GM12892 (cell line): Measurements from ENCODE around the gene CD99.

Source experiments
- POLR2A ChIP-seq: IDR thresholded peaks from 2 replicates; pipeline ENCODE4 v1.6.1; 2011; ENCODE audit warnings: low read depth, low read length, control low read depth
- POLR2AphosphoS5 ChIP-seq: IDR thresholded peaks from 2 replicates; pipeline ENCODE4 v1.6.1; 2011; ENCODE audit warnings: low read depth, low read length, control low read depth
- TAF1 ChIP-seq: IDR thresholded peaks from 2 replicates; pipeline ENCODE4 v1.6.1; 2011; ENCODE audit warnings: low read depth, mild to moderate bottlenecking, control low read depth, low read length, borderline replicate concordance

DNA sequence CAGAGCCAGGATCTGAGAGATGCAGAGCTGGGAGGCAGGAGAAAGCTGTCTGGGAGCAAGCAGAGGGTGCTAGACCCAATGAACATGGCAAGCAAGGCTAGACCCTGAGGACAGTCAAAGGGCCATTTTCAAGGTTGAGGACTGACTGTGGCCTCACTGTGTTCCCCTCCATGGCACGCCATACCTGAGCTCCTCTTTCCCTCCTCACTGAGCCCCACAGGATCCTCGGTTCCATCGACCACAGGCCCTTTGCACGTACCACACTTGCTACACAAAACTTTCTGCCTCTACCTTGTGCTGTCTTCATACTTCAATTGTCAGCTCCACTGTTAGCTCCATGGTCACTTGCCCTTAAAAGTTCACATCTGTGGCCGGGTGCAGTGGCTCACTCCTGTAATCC lies 45.5 kb upstream of the CD99 start:
- TF ChIP-seq POLR2AphosphoS5, result no peak
- no peak for TF ChIP-seq POLR2A
- TF ChIP-seq TAF1, result no peak
